CD4-positive, alpha-beta T cell treated with Interferon alpha-2 for 1 hour (primary cell): ENCODE data around the gene TTYH3.
"Not testable (repeated sequence)": the region's sequence is repeated elsewhere in the genome, so short reads cannot be mapped to it uniquely, and the experiment has no call there.

Experiments used
- DNase-seq, 2 donors: peaks; one replicate each; pipeline ENCODE4 v3.0.0-alpha.2; 2020 to 2022

TTYH3 gene

DNA sequence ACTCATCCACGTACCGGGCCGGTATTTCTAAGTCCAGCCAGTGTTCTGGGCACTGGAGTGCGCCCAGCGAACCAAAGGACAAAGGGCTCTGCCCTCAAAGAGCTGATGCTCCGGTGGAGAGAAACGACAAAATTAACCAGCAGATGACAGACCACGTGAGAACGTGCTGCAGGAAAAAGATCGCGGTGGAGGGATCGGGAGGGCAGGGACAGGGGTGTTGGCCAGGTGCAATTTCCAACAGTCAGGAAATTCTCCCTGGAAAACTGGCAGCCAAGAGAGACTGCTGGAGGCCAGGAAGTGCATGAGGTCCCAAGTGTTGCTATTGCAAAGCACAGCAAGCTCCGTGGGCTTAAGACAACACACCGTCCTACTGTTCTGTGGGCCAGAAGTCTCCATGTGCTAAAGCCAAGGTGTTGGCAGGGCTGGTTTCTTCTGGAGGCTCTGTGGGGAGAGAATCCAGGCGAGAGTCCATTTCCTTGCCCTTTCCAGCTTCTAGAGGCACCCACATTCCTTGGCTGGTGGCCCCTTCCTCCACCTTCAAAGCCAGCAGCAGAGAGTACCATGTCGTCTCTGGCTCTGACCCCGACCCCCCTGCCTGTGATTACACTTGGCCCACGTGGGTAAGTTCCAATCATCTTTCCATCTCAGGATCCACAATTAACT, 34.9 kb downstream of the TTYH3 start:
- DNase-seq = no peak

DNA sequence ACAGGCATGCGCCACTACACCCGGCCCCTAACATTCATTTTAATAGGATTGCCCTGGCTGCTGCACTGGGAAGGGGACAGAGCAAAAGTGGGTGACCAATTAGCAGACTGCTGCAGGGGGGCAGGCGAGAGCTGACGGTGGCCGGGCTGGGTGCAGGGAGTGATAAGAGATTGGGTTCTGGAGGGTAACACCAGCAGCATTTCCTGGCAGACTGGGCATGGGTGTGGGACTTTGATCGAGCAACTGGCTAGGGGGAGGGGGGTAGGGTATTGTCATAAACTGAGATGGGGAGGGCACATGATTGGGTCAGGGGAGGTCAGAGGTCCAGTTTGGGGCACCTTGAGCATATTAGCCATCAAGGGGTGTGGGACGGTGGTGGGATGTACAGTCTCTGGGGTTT, 36.1 kb downstream of the TTYH3 start:
- DNase-seq = no peak

DNA sequence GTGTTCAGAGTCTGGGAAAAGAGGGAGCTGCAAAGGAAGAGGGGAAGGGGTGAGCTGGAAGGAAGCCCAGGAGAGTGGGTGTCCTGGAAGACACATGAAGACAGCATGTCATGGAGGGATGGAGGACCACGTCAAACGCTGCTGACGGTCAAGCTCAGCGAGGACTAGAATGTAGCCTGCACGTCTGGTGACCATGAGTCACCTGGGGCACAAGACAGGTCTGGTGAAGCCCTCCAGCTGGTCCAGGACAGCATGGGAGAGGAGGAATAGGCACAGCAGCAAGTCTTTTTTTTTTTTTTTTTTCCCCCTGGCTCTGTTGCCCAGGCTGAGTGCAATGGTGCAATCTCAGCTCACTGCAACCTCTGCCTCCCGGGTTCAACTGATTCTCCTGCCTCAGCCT, 36.6 kb downstream of the TTYH3 start:
- no peak for DNase-seq

DNA sequence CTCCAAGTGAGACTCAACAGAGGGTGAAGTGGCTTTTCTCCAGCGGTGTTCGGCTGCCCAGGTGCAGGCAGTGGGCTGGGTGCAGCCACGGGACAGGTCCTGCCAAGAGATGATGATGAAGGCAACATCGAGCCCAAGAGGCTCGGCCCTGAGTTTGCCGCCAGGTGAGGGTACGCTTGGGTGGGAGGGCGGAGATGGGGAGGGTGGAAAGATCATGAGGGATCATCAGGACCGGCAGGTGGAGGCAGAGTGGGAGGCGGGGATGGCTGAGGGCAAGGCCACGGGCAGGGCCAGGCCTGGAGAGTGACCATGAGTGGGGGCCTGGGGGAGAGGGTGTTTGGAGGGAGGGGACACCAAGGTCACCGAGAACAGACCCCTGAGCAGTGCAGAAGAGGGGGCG, 38.4 kb downstream of the TTYH3 start:
- no peak for DNase-seq

DNA sequence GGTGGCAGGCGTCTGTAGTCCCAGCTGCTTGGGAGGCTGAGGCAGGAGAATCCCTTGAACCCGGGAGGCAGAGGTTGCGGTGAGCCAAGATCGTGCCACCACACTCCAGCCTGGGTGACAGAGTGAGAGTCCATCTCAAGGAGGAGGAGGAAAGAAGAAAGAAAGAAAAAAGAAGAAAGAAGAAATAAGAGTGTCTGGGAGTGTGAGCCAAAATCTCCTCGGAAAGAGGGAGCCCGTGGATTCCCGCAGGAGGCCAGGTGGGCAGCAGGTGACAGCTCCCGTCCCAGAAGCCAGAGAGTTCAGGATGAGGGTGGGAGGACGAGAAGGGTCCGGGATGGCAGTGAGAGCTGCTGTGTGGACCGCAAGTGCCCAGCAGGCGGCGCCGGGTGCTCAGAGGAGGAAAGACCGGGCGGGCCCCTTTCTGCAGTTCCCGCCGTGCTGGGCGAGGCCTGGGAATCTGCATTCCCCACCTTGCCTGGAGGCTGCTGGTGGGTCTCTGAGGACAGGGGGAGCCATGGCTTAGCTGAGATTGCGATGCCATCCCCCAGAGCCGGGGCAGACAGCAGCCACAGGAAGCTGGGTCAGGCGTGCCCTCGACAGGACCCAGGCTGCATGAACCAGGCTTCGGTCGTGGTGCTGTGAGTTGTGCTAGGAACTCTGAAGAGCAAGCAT, 39.1 kb downstream of the TTYH3 start:
- DNase-seq = peak; percentile 64 to 71

DNA sequence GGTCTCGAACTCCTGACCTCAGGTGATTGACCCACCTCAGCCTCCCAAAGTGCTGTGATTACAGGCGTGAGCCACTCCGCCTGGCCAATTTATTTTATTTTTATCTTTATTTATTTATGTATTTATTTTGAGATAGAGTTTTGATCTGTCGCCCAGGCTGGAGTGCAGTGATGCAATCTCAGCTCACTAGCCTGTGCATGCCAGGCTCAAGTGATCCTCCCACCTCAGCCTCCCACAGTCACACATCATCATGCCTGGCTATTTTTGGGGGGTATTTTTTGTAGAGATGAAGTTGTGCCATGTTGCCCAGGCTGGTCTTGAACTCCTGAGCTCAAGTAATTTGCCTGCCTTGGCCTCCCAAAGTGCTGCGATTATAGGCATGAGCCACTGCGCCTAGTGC, 41.4 kb downstream of the TTYH3 start:
- DNase-seq = not testable (repeated sequence)

DNA sequence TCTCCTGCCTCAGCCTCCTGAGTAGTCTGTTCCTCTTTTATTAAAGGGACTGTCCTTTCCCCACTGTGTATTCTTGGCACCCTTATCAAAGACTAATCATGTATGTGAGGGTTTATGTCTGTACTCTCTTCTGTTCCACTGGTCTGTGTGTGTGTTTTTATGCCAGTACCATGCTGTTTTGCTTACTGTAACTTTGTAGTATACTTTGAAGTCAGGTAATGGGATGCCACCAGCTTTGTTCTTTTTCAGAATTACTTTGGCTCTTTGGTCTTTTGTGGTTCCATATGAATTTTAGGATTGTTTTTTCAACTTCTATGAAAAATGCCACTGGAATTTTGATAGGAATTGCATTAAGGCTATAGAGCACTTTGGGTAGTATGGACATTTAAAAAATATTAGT, 42.1 kb downstream of the TTYH3 start:
- DNase-seq = no peak

DNA sequence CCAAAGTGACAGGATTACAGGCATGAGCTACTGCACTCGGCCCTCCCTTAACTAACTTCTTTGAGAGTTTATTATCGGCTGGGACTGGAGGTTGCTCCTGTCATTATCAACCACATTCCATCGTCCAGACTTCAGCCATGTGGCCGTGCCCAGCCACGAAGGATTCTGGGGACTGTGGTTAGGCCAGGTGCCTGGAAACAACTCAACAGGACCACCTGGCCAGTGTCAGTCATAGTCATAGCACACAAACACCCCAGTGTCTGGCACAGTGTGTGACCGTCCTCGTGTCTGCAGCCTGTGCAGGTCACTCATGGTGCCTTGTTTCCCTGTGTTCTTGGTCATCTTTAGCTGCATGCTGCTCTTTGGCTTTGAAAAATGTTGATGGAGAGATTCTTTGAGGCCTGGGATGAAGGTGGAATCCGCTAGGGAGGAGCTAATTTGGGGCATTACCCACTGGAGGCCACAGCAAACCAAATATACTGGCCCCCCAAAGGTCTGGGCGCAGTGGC, 43.5 kb downstream of the TTYH3 start:
- no peak for DNase-seq

DNA sequence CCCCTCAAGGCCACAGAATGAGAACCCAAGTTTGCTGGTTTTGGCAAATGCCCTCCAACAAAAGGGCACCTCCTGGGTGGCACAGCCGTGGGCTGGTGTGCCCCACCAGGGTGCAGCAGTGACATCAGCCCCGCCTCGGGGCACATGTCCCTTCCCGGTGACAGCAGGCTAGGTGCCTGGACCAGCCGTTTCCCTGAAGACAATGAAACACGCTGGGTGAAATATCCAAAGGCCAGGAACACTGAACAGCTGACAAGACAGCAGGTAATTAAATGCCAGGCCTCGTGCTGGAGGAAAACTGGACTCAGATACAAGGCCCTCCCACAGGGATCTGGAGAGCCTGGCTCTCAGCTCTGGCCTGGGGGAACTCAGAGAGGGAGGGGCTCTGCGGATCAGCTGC, 44.8 kb downstream of the TTYH3 start:
- DNase-seq = not testable (repeated sequence)

DNA sequence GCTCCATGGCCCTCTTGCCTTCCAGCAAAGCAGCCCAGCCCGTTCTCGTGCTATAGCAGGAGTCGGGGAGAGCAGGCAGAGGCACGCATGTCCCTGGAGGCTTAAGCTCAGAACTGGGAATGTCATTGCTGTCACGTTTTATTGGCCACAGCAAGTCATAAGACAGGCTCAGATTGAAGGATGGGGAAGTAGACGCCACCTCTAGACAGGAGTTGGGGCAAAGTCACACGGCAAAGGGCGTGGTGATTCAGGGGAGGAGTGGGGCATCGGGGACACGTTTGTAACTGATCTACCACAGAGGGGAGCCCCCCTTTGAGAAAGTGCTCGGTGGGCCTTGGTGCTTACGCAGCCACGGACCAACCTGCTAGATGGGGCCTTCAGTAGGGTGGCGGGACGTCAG, 46.7 kb downstream of the TTYH3 start:
- not testable (repeated sequence) for DNase-seq

DNA sequence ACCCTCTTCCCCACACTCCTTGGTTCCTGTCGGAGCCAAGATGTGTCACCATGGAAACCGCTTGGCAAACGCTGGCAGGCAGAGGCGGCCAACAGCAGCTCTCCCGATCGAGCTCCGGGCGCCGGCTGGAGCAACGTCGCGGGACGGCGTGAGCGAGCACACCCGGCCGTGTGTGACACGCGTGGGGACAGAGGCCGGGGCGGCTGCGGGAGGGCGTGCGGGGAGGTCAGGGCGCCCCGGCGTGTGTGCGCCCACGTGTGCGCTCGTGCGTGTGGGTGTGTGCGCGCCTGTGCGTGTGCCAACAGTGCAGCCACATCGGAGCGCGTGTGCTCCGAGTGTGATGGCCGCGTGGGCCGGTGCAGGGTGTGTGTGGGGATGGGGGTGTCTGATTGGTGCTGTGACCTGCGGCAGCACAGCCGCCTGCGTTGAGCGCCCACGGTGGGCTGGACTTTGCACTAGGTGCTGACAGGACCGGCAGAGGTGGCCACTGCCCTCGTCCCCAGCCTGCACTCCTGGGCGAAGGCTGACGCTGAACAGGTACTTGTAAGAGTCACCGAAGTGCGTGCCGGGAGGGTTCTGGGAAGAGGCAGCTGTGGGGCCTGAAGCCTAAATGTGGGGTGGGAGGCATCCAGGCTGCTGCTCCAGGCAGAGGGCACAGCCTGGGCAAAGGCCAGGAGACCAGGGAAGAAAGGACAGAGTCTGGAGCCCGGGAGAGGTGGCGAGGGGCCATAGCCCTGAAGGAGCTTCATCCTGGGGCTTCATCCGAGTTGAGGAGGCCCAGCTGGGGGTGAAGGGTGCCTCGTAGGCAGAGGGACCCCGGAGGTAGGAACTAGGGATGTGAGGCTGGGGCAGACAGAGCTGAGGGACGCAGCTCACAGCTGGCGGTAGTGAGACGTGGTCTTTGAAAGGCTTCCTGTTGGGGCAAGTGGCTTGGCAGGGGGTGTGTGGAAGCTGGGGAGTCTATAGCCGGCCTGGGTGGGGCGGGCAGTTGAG, 47.6 kb downstream of the TTYH3 start:
- DNase-seq = not testable (repeated sequence)

DNA sequence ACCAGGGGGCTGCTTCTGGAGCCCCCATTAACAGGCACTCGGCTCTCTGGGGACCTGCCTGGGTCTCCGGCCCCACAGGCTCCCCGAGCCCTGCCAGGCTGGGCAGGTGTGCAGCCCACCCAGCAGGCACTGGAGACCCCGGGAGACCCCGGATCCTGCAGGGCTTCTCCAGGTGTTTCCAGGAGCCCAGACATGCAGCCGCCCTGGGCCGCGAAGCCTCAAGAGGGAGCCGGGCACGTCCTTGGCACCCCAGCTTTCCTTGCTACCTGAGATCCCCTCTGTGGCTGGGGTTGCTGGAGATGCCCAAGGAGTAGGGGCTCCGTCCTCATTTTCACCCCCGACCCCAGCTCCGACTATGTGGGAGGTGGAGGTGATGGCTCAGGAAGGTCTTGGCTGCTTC, 48.5 kb downstream of the TTYH3 start:
- no peak for DNase-seq

DNA sequence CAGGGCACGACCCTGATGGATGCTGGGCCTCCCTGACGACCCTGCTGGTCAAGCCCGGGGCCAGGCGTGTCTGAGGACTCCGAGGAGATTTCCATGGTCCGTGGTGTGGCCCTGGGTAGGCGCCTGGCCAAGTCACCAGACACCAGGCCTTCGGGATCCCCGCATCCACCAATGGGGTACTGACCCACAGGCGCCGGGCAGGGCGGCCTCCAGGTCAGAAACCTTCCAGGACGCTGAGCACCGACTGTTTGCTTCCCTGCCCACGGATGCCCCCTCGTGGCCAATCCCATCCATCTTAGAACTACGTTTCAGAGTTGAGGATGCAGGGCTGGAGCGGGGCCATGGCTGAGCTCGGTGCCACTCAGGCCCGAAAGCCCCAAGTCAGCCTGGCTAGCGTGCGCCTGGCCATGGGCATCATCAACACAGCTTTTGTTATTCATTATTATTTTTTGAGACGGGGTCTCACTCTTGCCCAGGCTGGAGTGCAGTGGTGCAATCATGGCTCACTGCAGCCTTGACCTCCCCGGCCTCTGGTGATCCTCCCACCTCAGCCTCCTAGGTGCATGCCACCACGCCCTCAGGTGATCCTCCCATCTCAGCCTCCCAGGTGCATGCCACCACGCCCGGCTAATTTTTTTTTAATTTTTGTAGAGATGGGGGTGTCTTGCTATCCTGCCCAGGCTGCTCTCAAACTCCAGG, 49.2 kb downstream of the TTYH3 start:
- DNase-seq = peak; percentile 53 to 61

DNA sequence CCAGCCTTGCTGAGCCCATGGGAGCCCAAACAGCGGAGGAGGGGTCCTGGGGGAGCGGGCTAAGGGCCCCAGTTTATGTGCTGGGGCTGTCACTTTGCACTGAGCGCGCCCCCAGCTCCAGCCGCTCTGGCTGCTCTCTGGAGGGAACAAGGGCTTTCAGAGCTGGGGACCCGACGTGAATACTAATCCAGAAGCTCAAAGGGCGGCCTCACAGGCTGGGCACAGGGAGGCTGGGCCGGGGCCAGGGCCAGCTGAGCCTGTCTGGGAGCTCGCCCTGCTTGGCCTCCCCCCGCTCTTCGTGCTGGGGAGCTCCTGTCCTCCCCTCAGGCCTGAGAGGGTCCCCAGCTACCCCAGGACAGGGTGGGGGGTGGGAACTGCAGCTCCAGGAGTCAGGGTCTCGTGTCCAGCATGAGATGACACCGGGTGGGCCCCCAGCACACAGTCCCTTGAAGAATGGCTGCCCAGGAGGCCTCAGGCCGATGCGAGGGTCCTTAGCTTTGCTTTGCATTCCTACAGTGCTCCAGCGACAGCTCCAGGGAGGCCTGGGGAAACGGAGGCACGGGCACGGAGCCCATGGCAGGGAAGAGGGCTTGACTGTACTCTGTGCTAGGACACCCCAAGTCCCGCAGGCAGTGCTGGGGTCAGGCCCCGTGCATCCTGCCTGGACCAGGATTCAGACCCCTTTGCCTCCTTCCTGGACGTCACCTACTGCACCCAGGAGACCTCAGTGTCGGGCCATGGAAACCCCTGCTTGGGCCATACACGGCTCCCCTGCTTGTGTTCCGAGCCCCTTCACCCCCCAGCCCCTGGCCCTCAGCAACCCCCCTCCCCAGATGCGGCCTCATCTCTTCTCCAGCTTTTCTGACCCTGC, 50.4 kb downstream of the TTYH3 start:
- no peak for DNase-seq

DNA sequence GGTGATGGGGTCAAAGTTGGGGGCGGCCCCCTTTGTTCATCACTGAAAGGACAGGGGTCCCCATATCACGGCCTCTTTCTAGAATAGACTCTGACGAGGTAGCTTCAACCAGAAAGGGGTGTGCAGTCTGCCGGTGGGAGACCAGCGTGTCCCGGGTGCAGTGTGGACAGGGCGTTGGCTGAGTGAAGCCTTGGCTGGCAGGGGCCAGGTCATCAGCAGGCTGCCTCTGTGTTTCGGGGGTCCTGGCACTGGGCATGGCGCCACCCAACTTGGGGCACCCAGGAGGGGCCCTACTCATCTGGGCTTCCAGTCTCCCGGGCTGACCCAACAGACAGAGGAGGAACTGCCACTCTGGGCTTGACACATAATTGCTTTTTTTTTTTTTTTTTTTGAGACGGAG, 52.7 kb downstream of the TTYH3 start:
- DNase-seq = no peak

DNA sequence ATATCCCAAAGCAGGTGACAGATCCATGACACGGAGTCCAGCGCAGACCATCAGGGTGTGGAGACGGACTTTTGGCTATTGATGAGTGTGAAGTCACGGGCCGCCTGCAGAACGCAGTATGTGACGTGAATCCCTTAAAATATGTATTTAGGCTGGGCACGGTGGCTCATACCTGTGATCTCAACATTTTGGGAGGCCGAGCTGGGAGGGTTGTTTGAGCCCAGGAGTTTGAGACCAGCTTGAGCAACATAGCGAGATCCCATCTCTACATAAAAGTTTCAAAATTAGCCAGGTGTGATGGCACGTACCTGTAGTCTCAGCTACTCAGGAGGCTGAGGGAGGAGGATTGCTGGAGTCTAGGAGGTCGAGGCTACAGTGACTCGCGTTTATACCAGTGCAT, 54.3 kb downstream of the TTYH3 start:
- no peak for DNase-seq

DNA sequence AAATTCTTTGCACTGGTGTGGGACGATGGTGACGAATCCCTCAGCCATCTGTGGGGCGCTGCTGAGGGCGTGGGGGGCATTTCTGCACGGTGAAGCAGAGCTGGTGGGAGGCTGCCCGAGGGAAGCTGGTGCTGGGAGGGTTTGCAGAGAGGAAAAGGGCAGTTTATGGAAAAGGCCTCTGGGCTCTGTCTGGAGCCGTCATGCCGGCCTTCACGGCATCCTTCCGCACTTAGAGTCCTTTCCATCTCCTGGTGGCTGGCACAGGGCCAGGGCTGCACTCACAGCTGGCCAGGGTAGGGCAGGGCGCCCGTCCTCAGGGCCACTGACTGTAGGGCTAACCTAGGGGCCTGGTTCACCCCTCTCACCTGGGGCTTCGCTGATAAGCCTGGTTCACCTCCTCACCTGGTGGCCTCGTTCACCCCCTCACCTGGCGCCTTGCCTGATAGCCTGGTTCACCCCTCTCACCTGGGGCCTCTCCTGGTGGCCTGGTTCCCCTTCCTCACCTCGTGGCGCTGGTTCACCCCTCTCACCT, 55.6 kb downstream of the TTYH3 start:
- no peak for DNase-seq

DNA sequence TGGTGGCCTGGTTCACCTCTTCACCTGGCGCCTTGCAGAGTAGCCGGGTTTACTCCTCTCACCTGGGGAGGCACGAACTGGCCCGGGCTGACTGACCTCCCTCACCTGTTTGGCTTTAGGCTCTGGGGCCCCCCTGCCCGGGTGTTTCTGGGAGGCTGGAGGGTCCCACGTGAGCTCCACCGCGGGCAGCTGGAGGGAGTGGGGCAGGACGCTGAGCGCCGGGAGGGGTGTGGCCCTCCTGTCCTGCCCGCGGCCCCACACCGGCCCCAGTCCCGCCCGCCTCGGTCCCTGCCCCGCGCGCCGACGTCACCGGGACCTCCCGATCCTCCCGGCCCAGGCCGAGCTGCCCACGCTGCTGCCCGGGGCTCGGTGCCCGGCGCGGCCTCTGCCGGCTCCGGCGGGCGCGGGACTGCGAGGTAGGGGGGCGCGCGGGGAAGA, 56.1 kb downstream of the TTYH3 start, which contains the start of gene AMZ1:
Gene AMZ1, plus strand, starts transcription at position 322 of the 438 bp plus-strand sequence. CDS start 12,250 bp downstream, outside the sequence.
- DNase-seq = no peak

DNA sequence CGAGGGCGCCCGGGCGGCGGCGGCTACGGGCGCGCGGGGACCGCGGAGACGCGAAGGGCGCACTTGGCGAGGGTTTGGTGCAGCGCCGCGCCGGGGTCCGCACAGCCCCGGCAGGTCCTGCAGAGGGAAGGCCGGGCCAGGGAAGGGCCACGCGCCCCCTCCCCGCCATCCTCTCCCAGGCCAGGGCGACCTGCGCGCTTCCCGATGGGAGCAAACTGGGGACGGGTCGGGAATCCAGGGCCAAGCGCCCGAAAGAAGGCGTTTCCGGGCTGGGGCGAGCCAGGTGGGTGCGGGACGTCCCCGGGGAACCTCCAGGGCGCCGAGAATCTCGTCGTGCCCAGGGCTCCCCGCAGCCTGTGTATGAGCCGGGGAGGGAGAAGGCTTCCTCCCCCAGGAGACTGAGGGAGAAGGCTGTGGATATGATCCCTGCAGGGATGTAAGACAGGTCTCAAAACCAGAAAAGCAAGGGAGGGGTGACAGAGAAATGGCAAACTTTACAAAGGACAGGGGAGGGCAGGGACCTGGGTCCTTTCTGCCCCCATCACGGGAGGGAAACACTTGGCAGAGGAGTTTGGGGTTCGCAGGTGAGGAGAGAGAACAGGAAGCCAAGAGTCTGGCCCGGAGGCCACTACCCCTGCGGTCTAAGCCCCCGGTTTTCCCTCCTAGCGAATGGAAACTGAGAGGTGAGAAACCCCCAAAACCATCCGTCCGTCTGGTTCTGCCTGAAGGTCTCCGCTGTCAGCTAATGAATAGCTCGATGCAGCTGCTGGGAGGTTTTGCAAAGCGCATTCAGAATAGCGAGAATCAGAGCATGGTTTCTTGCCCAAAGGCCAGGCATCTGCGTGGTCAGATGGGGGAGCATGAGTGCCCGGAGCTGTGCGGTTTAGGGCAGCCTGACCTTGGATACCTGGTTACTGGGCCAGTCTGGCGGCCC, 56.9 kb downstream of the TTYH3 start:
- DNase-seq = no peak

DNA sequence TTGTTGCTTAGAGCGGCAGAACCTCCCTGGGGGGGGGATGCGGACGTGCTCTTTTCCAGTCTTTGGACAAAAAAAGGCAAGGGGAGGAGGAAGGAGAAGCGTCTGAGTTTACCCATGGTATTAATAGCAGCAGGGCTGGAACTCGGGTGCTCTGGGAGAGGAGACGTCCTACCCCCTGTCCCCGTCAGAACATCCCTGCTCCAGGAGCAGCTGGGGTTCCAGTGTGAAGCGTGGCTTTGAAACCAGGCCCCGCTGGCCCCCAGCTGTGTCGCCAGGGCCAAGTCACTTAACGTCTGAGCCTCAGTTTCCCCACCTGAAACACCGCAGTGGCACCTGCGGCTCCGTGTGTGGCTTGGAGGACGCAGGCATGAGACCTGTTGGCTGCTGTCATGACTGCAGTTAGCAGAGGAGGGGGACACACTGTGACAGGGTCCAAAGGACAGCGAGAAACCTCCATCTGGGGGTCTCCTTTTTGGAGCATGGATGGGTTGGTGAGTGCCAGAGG, 57.6 kb downstream of the TTYH3 start:
- DNase-seq = no peak
